ENCODE results near the gene CLBA1.

CLBA1 gene

GRCh38 chr14:105007593-105008264, 22.1 kb downstream of the CLBA1 start:
- peaks cover 49% of the 10 kb centered on the region for H3K36me3 ChIP-seq (replicated peaks; ENCODE audit: low read depth, low read length)
- no peak overlapping the region for H3K9ac ChIP-seq (ENCODE audit: low read length)
- H3K4me1 ChIP-seq (ENCODE audit: low read length) = peaks cover 8% of the 10 kb centered on the region
- no peak overlapping the region for H3K4me2 ChIP-seq (ENCODE audit: low read length)
- H3K27me3 ChIP-seq (ENCODE audit: low read depth, low read length) = no peaks in the 10 kb centered on the region
- no peak overlapping the region for H3K4me3 ChIP-seq (ENCODE audit: low read length)
- peaks cover 65% of the 10 kb centered on the region for H4K20me1 ChIP-seq (ENCODE audit: insufficient read depth, low read length)
- H3K27ac ChIP-seq (ENCODE audit: low read length) = no peak overlapping the region
- peaks cover 60% of the 10 kb centered on the region for H3K79me2 ChIP-seq (ENCODE audit: low read length)
- TF ChIP-seq CTCF (IDR thresholded peaks at IDR 0.05; ENCODE audit: low read depth, low read length) (no peak), EZH2phosphoT487 (IDR thresholded peaks at IDR 0.05; ENCODE audit: low read depth) (no peak)
- no peaks in the 10 kb centered on the region for H3K9me3 ChIP-seq (ENCODE audit: insufficient read depth, low read length)
- no peak overlapping the region for H2AFZ ChIP-seq (ENCODE audit: low read depth, low read length)

GRCh38 chr14:105010106-105010505, 24.5 kb downstream of the CLBA1 start:
- no peak overlapping the region for H3K4me2 ChIP-seq (ENCODE audit: low read length)
- no peak overlapping the region for H2AFZ ChIP-seq (ENCODE audit: low read depth, low read length)
- no peaks in the 10 kb centered on the region for H3K9me3 ChIP-seq (ENCODE audit: insufficient read depth, low read length)
- H3K4me3 ChIP-seq (ENCODE audit: low read length) = no peak overlapping the region
- no peak overlapping the region for H3K27ac ChIP-seq (ENCODE audit: low read length)
- TF ChIP-seq CTCF (IDR thresholded peaks at IDR 0.05; ENCODE audit: low read depth, low read length) = no peak
- TF ChIP-seq EZH2phosphoT487 (IDR thresholded peaks at IDR 0.05; ENCODE audit: low read depth) = no peak
- no peaks in the 10 kb centered on the region for H3K27me3 ChIP-seq (ENCODE audit: low read depth, low read length)
- peaks cover 84% of the 10 kb centered on the region for H3K79me2 ChIP-seq (ENCODE audit: low read length)
- peaks cover 86% of the 10 kb centered on the region for H4K20me1 ChIP-seq (ENCODE audit: insufficient read depth, low read length)
- peaks cover 15% of the 10 kb centered on the region for H3K4me1 ChIP-seq (ENCODE audit: low read length)
- H3K9ac ChIP-seq (ENCODE audit: low read length) = no peak overlapping the region
- H3K36me3 ChIP-seq (replicated peaks; ENCODE audit: low read depth, low read length) = peaks cover 58% of the 10 kb centered on the region

GRCh38 chr14:105010891-105011291, 25.3 kb downstream of the CLBA1 start:
- H3K4me2 ChIP-seq (ENCODE audit: low read length) = no peak overlapping the region
- H3K4me1 ChIP-seq (ENCODE audit: low read length) = peaks cover 20% of the 10 kb centered on the region
- peaks cover 64% of the 10 kb centered on the region for H3K36me3 ChIP-seq (replicated peaks; ENCODE audit: low read depth, low read length)
- H3K27me3 ChIP-seq (ENCODE audit: low read depth, low read length) = no peaks in the 10 kb centered on the region
- peaks cover 92% of the 10 kb centered on the region for H3K79me2 ChIP-seq (ENCODE audit: low read length)
- H3K27ac ChIP-seq (ENCODE audit: low read length) = no peak overlapping the region
- H2AFZ ChIP-seq (ENCODE audit: low read depth, low read length) = no peak overlapping the region
- no peak for TF ChIP-seq CTCF (IDR thresholded peaks at IDR 0.05; ENCODE audit: low read depth, low read length)
- TF ChIP-seq EZH2phosphoT487 (IDR thresholded peaks at IDR 0.05; ENCODE audit: low read depth) = no peak
- H3K9ac ChIP-seq (ENCODE audit: low read length) = no peak overlapping the region
- H3K9me3 ChIP-seq (ENCODE audit: insufficient read depth, low read length) = no peaks in the 10 kb centered on the region
- H4K20me1 ChIP-seq (ENCODE audit: insufficient read depth, low read length) = peaks cover 91% of the 10 kb centered on the region
- H3K4me3 ChIP-seq (ENCODE audit: low read length) = no peak overlapping the region

GRCh38 chr14:105011312-105011990, 25.9 kb downstream of the CLBA1 start:
- Histone ChIP-seq H3K4me3 (ENCODE audit: low read length) (no peak overlapping the region), H3K9ac (ENCODE audit: low read length) (no peak overlapping the region), H3K27me3 (ENCODE audit: low read depth, low read length) (no peaks in the 10 kb centered on the region), H3K79me2 (ENCODE audit: low read length) (peaks cover 93% of the 10 kb centered on the region), H4K20me1 (ENCODE audit: insufficient read depth, low read length) (peaks cover 92% of the 10 kb centered on the region), H3K36me3 (replicated peaks; ENCODE audit: low read depth, low read length) (peaks cover 66% of the 10 kb centered on the region), H3K9me3 (ENCODE audit: insufficient read depth, low read length) (no peaks in the 10 kb centered on the region), H3K4me1 (ENCODE audit: low read length) (peaks cover 26% of the 10 kb centered on the region), H3K27ac (ENCODE audit: low read length) (no peak overlapping the region), H3K4me2 (ENCODE audit: low read length) (no peak overlapping the region), H2AFZ (ENCODE audit: low read depth, low read length) (no peak overlapping the region)
- TF ChIP-seq CTCF (IDR thresholded peaks at IDR 0.05; ENCODE audit: low read depth, low read length) = no peak
- TF ChIP-seq EZH2phosphoT487 (IDR thresholded peaks at IDR 0.05; ENCODE audit: low read depth) = no peak
